22Rv1 (cell line): ENCODE data around the gene GANC.

Experiments
- CTCF ChIP-seq: fragments of 450-650 bp; IDR thresholded peaks from 2 replicates; pipeline ENCODE4 v1.5.1; 2017; ENCODE audit warnings: mild to moderate bottlenecking
- ZFX ChIP-seq: fragments of 450-650 bp; IDR thresholded peaks from 2 replicates; pipeline ENCODE4 v1.6.1; 2017; ENCODE audit warnings: antibody characterized with exemption, borderline replicate concordance

- TF ChIP-seq CTCF (no peak), ZFX (no peak)
Measured at GRCh38 chr15:42233107-42233506, 39.9 kb upstream of the GANC start.
